Fibroblast of lung (primary cell): ENCODE results near the gene CADM2. TPM values are rescaled to one million over a fixed set of nuclear protein-coding genes. Genes with fewer than 3 reads are reported as not detected.

ENCODE experiments used
- DNase-seq, 2 donors: peaks; one replicate each; pipeline versions ENCODE4 v3.0.0 to v3.0.0-alpha.2; 2010; ENCODE audit warnings: low read depth in 2 of 2
- H2AFZ ChIP-seq: 2 replicates; pipeline ENCODE4 v1.5.1; 2012; ENCODE audit warnings: low read length, control low read depth, inconsistent platforms
- H3K27ac ChIP-seq: 2 replicates; pipeline ENCODE4 v1.5.1; 2011; ENCODE audit warnings: low read length, control low read depth; ENCODE audit not compliant: insufficient read depth
- H3K27me3 ChIP-seq: 2 replicates; pipeline ENCODE4 v1.5.1; 2011; ENCODE audit warnings: mild to moderate bottlenecking, low read length; ENCODE audit not compliant: control insufficient read depth, insufficient read depth
- H3K36me3 ChIP-seq: 2 replicates; pipeline ENCODE4 v1.5.1; 2011; ENCODE audit warnings: low read length; ENCODE audit not compliant: control insufficient read depth, insufficient read depth
- H3K4me1 ChIP-seq: 2 replicates; pipeline ENCODE4 v1.5.1; 2011; ENCODE audit warnings: low read length; ENCODE audit not compliant: control insufficient read depth, insufficient read depth; ENCODE audit errors: extremely low read depth
- H3K4me2 ChIP-seq: 2 replicates; pipeline ENCODE4 v1.5.1; 2011; ENCODE audit warnings: low read length, control low read depth; ENCODE audit not compliant: insufficient read depth; ENCODE audit errors: extremely low read depth
- H3K4me3 ChIP-seq, 4 experiments: fragments of 200-600 bp in 1 of 4; sonication (generic) in 1 of 4; replicated peaks in 1 of 4; 2 replicates each; pipeline ENCODE4 v1.5.1; 2011 to 2016; ENCODE audit warnings: low read length in 4 of 4, low read depth in 3 of 4, mild to moderate bottlenecking in 3 of 4, control low read depth in 2 of 4, inconsistent platforms in 1 of 4, mixed read lengths in 1 of 4; ENCODE audit not compliant: insufficient read depth in 1 of 4; ENCODE audit errors: control extremely low read depth in 1 of 4
- H3K79me2 ChIP-seq: 2 replicates; pipeline ENCODE4 v1.5.1; 2012; ENCODE audit warnings: mild to moderate bottlenecking, low read length, inconsistent platforms; ENCODE audit not compliant: control insufficient read depth, insufficient read depth
- H3K9ac ChIP-seq: 2 replicates; pipeline ENCODE4 v1.5.1; 2011; ENCODE audit warnings: mild to moderate bottlenecking, low read length, control low read depth; ENCODE audit not compliant: insufficient read depth
- H3K9me3 ChIP-seq: 2 replicates; pipeline ENCODE4 v1.5.1; 2012; ENCODE audit warnings: low read depth, low read length; ENCODE audit not compliant: control insufficient read depth, insufficient read depth
- H4K20me1 ChIP-seq: 2 replicates; pipeline ENCODE4 v1.5.1; 2011; ENCODE audit warnings: low read length; ENCODE audit not compliant: control insufficient read depth, insufficient read depth; ENCODE audit errors: extremely low read depth
- EZH2 ChIP-seq: IDR thresholded peaks from 2 replicates; pipeline ENCODE4 v1.5.1; 2012; ENCODE audit warnings: low read length, control low read depth, mild to moderate bottlenecking; ENCODE audit errors: missing control alignments
- polyA plus RNA-seq, 2 donors: library from polyadenylated mRNA; depleted of rRNA in 1 of 2; stranded (reverse) in 1 of 2; unstranded in 1 of 2; fragments of >200 nt; gene quantifications; 2 replicates each; pipeline ENCODE4 v1.2.1, GENCODE V29; 2011 to 2012; ENCODE audit warnings: missing spikeins in 1 of 2
- total RNA-seq: library from RNA; depleted of rRNA; stranded (reverse); fragments of >200 nt; gene quantifications from 2 replicates; pipeline ENCODE4 v1.2.1, GENCODE V29; 2014
- TF ChIP-seq, protein P1 (sequence below), 2 donors: IDR thresholded peaks in 1 of 2; conservative IDR thresholded peaks in 1 of 2; 1 replicate in 1 of 2; 2 replicates in 1 of 2; pipeline ENCODE4 v1.5.1; 2011 to 2012; ENCODE audit warnings: low read length in 2 of 2, control low read depth in 1 of 2, inconsistent platforms in 1 of 2, low read depth in 1 of 2, mild to moderate bottlenecking in 1 of 2

CADM2 gene
- total and polyA plus RNA-seq, 2 donors (not counting 1 experiment from before 2014, with no cell fraction given) = under 0.01 to 0.12 TPM

DNA sequence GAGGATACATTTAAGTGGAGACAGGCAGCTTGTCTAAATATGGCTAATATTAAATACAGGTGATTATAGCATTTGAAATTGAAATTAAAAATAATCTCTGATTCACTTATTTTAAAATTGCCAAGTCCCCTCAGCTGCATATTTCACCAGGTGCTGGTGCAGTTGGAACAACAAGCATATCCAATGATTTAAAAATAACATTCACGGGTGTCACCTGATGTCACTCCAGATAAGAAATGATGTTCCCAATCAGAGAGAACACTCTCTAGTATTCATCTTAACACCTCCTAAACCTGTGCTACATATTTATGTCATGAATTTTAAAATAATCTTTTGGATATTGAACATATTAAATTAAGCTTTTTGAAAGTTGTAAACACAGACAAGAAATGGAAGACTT lies 249.9 kb downstream of the CADM2 start:
- H3K27me3 ChIP-seq = no peaks in the 10 kb centered on the region
- H4K20me1 ChIP-seq = no peaks in the 10 kb centered on the region
- H3K4me3 ChIP-seq = no peak overlapping the region
- H3K4me2 ChIP-seq = no peak overlapping the region
- DNase-seq = no peak
- no peaks in the 10 kb centered on the region for H3K79me2 ChIP-seq
- TF ChIP-seq, protein P1, sequence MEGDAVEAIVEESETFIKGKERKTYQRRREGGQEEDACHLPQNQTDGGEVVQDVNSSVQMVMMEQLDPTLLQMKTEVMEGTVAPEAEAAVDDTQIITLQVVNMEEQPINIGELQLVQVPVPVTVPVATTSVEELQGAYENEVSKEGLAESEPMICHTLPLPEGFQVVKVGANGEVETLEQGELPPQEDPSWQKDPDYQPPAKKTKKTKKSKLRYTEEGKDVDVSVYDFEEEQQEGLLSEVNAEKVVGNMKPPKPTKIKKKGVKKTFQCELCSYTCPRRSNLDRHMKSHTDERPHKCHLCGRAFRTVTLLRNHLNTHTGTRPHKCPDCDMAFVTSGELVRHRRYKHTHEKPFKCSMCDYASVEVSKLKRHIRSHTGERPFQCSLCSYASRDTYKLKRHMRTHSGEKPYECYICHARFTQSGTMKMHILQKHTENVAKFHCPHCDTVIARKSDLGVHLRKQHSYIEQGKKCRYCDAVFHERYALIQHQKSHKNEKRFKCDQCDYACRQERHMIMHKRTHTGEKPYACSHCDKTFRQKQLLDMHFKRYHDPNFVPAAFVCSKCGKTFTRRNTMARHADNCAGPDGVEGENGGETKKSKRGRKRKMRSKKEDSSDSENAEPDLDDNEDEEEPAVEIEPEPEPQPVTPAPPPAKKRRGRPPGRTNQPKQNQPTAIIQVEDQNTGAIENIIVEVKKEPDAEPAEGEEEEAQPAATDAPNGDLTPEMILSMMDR (conservative IDR thresholded peaks at IDR 0.05 in 1 of 2, IDR thresholded peaks at IDR 0.05 in 1 of 2; ENCODE audit: low read depth in 1 of 2, low read length in 2 of 2) = no peak
- no peak for TF ChIP-seq EZH2
- no peak overlapping the region for H3K9ac ChIP-seq
- H3K27ac ChIP-seq = no peak overlapping the region
- no peaks in the 10 kb centered on the region for H3K4me1 ChIP-seq
- H3K36me3 ChIP-seq = no peaks in the 10 kb centered on the region
- H2AFZ ChIP-seq = no peak overlapping the region
- H3K9me3 ChIP-seq = no peaks in the 10 kb centered on the region

DNA sequence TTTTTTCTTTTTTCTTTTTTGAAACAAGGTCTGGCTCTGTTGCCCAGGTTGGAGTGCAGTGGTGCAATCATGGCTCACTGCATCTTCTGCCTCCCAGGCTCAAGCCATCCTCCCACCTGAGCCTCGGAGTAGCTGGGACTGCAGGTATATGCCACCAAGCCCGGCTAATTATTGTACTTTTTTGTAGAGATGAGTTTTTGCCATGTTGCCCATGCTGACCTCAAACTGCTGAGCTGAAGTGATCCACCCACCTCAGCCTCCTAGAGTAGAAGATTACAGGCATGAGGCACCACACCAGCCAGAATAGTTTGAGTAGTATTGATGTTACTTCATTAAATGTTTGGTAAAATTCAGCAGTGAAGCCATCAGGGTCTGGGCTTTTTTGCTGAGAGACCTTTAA lies 251.8 kb downstream of the CADM2 start:
- no peak overlapping the region for H3K4me2 ChIP-seq
- H3K4me1 ChIP-seq = no peaks in the 10 kb centered on the region
- H4K20me1 ChIP-seq = no peaks in the 10 kb centered on the region
- H3K79me2 ChIP-seq = no peaks in the 10 kb centered on the region
- no peaks in the 10 kb centered on the region for H3K36me3 ChIP-seq
- H3K27me3 ChIP-seq = no peaks in the 10 kb centered on the region
- TF ChIP-seq, protein P1 (conservative IDR thresholded peaks at IDR 0.05 in 1 of 2, IDR thresholded peaks at IDR 0.05 in 1 of 2; ENCODE audit: low read depth in 1 of 2, low read length in 2 of 2) = no peak
- no peak for TF ChIP-seq EZH2
- no peaks in the 10 kb centered on the region for H3K9me3 ChIP-seq
- no peak overlapping the region for H3K9ac ChIP-seq
- no peak for DNase-seq
- H2AFZ ChIP-seq = no peak overlapping the region
- no peak overlapping the region for H3K27ac ChIP-seq
- no peak overlapping the region for H3K4me3 ChIP-seq

DNA sequence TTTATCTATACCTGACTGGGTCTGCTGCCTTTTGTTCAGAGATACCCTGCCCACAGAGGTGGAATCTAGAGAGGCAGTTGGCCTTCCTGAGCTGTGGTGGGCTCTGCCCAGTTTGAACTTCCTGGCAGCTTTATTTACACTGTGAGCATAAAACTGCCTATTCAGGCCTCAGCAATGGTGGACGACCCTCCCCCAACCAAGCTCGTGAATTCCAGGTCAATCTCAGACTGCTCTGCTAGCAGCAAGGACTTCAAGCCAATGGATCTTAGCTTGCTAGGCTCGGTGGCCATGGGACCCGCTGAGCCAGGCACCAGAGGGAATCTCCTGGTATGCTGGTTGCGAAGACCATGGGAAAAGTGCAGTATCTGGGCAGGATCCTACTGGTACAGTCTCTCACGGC lies 270.2 kb downstream of the CADM2 start:
- DNase-seq = no peak
- Histone ChIP-seq H3K9ac (no peak overlapping the region), H3K4me3 (no peak overlapping the region), H3K27ac (no peak overlapping the region), H3K9me3 (no peaks in the 10 kb centered on the region), H3K27me3 (no peaks in the 10 kb centered on the region), H3K79me2 (no peaks in the 10 kb centered on the region), H3K4me2 (no peak overlapping the region), H3K36me3 (no peaks in the 10 kb centered on the region), H3K4me1 (no peaks in the 10 kb centered on the region), H4K20me1 (no peaks in the 10 kb centered on the region), H2AFZ (no peak overlapping the region)
- TF ChIP-seq, protein P1 (conservative IDR thresholded peaks at IDR 0.05 in 1 of 2, IDR thresholded peaks at IDR 0.05 in 1 of 2; ENCODE audit: low read depth in 1 of 2, low read length in 2 of 2) = no peak
- TF ChIP-seq EZH2 = no peak
